Liver (tissue), 9 donors: ENCODE results near the gene SMPD3. TPM values are rescaled to one million over a fixed set of nuclear protein-coding genes. Genes with fewer than 3 reads are reported as not detected.
A peak's percentile ranks its signal among the peaks of the same experiment; 100 is the strongest.

ENCODE experiments used
- DNase-seq: peaks from one replicate; pipeline ENCODE4 v3.0.0-alpha.2; 2017; ENCODE audit warnings: low spot score
- H3K27ac ChIP-seq, 2 donors: one replicate each; pipeline ENCODE4 v1.7.0; 2013; ENCODE audit warnings: inconsistent platforms in 2 of 2, low read length in 2 of 2, control low read depth in 1 of 2, low read depth in 1 of 2, mild to moderate bottlenecking in 1 of 2
- H3K27me3 ChIP-seq, 4 donors: one replicate each; pipeline versions ENCODE4 v1.6.1 to v1.7.0; 2013; ENCODE audit warnings: low read length in 3 of 4, inconsistent platforms in 1 of 4, mild to moderate bottlenecking in 1 of 4, moderate library complexity in 1 of 4; ENCODE audit not compliant: control insufficient read depth in 4 of 4, insufficient read depth in 4 of 4
- H3K36me3 ChIP-seq, 4 donors: one replicate each; pipeline versions ENCODE4 v1.6.1 to v1.7.0; 2013; ENCODE audit warnings: low read length in 3 of 4, mild to moderate bottlenecking in 3 of 4, low read depth in 1 of 4, moderate library complexity in 1 of 4; ENCODE audit not compliant: control insufficient read depth in 4 of 4, insufficient read depth in 3 of 4
- H3K4me1 ChIP-seq, 4 donors: one replicate each; pipeline versions ENCODE4 v1.6.1 to v1.7.0; 2013; ENCODE audit warnings: low read length in 3 of 4, mild to moderate bottlenecking in 3 of 4, moderate library complexity in 1 of 4; ENCODE audit not compliant: control insufficient read depth in 4 of 4, insufficient read depth in 4 of 4
- H3K4me3 ChIP-seq, 3 donors: one replicate each; pipeline versions ENCODE4 v1.6.1 to v1.7.0; 2013; ENCODE audit warnings: low read length in 3 of 3, control low read depth in 1 of 3, low read depth in 1 of 3, mild to moderate bottlenecking in 1 of 3
- H3K9ac ChIP-seq, 2 donors: one replicate each; pipeline ENCODE4 v1.7.0; 2013; ENCODE audit warnings: low read length in 2 of 2, mild to moderate bottlenecking in 2 of 2, moderate library complexity in 2 of 2, control low read depth in 1 of 2, low read depth in 1 of 2
- H3K9me3 ChIP-seq, 4 donors: one replicate each; pipeline versions ENCODE4 v1.6.1 to v1.7.0; 2013; ENCODE audit warnings: low read length in 3 of 4; ENCODE audit not compliant: control insufficient read depth in 4 of 4
- EGR1 ChIP-seq, 2 donors: IDR thresholded peaks; 2 replicates each; pipeline ENCODE4 v1.6.1; 2016 to 2018; ENCODE audit warnings: antibody characterized with exemption in 2 of 2, low read depth in 2 of 2
- FOXA1 ChIP-seq: IDR thresholded peaks from 2 replicates; pipeline ENCODE4 v1.6.1; 2016; ENCODE audit warnings: antibody characterized with exemption
- HNF4G ChIP-seq: IDR thresholded peaks from 2 replicates; pipeline ENCODE4 v1.6.1; 2016; ENCODE audit warnings: antibody characterized with exemption
- JUND ChIP-seq, 2 donors: IDR thresholded peaks; 2 replicates each; pipeline ENCODE4 v1.6.1; 2016; ENCODE audit warnings: antibody characterized with exemption in 2 of 2
- NR2F2 ChIP-seq: IDR thresholded peaks from 2 replicates; pipeline ENCODE4 v1.6.1; 2016; ENCODE audit warnings: antibody characterized with exemption
- RAD21 ChIP-seq, 2 donors: IDR thresholded peaks; 2 replicates each; pipeline ENCODE4 v1.6.1; 2016; ENCODE audit warnings: antibody characterized with exemption in 2 of 2, mild to moderate bottlenecking in 2 of 2
- RXRA ChIP-seq, 2 donors: IDR thresholded peaks; 2 replicates each; pipeline ENCODE4 v1.6.1; 2017 to 2018; ENCODE audit warnings: antibody characterized with exemption in 2 of 2, mild to moderate bottlenecking in 1 of 2
- SP1 ChIP-seq: IDR thresholded peaks from 2 replicates; pipeline ENCODE4 v1.6.1; 2018; ENCODE audit warnings: antibody characterized with exemption, mild to moderate bottlenecking
- TAF1 ChIP-seq: conservative IDR thresholded peaks from 2 replicates; pipeline ENCODE4 v1.6.1; 2016; ENCODE audit warnings: antibody characterized with exemption, mild to moderate bottlenecking
- YY1 ChIP-seq: IDR thresholded peaks from 2 replicates; pipeline ENCODE4 v1.6.1; 2016; ENCODE audit warnings: antibody characterized with exemption, mild to moderate bottlenecking
- WGBS: extraction: QIAGEN DNeasy Blood & Tissue Kit; methylation state at CpG from one replicate; pipeline ENCODE4 v1.1.7; 2013; 5-methylcytosine and 5-hydroxymethylcytosine counted together
- polyA plus RNA-seq, 2 donors: library from polyadenylated mRNA; stranded (reverse) in 1 of 2; unstranded in 1 of 2; fragments of 200-250 nt in 1 of 2; fragments of >200 nt in 1 of 2; fragmentation: Nextera tagmentation in 1 of 2; extraction: Ambion mirVana in 1 of 2; gene quantifications; one replicate each; pipeline versions ENCODE4 v1.2.1 to v1.2.3, GENCODE V29; 2013 to 2015
- total RNA-seq, 2 donors: library from RNA; depleted of rRNA; stranded (reverse); fragments of >200 nt; gene quantifications; one replicate each; pipeline ENCODE4 v1.2.3, GENCODE V29; 2014
- TF ChIP-seq, protein P1 (sequence below): IDR thresholded peaks from 2 replicates; pipeline ENCODE4 v1.6.1; 2016; ENCODE audit warnings: antibody characterized with exemption
- TF ChIP-seq, protein P2 (sequence below): fragments of 150-350 bp; IDR thresholded peaks from 2 replicates; pipeline ENCODE4 v1.5.1; 2017; ENCODE audit warnings: improper control_type of control experiment, low read depth, low read length; ENCODE audit not compliant: missing input control
- TF ChIP-seq, protein P3 (sequence below): IDR thresholded peaks from 2 replicates; pipeline ENCODE4 v1.6.1; 2016; ENCODE audit warnings: antibody characterized with exemption
- donor health status: healthy.
- donor health status: healthy.
- donor health status: healthy.
- donor health status: healthy.
- donor health status: healthy.

The SMPD3 gene
- total and polyA plus RNA-seq, 4 donors: 0.33 to 10.6 (median 2.7) TPM

DNA sequence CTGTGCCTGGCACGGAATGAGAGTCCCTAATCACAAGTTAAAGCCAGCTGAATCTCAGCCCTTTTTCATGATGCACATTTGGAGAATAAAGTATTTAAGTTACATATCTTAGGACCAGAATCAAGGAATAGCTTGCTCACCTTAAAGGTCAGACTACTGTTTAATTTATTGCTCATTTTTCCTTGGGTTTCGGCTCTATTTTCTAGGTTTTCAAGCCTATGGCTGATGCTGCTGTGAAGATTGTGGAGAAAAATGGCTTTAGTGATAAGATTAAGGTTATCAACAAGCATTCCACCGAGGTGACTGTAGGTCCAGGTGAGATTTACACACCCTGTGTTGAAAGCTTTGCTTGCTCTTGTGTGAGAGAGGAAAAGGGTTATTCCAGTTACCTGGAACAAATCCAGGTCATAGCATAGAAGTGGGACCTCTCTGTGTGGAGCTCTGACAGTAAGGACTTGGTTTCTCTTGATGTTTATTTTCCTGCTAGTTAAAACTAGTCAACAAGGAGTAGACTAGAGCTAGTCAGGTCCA is 119.4 kb downstream of the SMPD3 start:
- DNase-seq: no peak
- H3K36me3 ChIP-seq: peaks cover 7 to 20% (median 14%) of the 10 kb centered on the region in 4 donors
- H3K4me3 ChIP-seq: no peak overlapping the region
- H3K4me1 ChIP-seq: peaks cover 0 to 27% (median 22%) of the 10 kb centered on the region in 4 donors
- no peak overlapping the region for H3K27ac ChIP-seq
- no peak for TF ChIP-seq SP1
- TF ChIP-seq, protein P1, sequence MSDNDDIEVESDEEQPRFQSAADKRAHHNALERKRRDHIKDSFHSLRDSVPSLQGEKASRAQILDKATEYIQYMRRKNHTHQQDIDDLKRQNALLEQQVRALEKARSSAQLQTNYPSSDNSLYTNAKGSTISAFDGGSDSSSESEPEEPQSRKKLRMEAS: no peak
- no peak for TF ChIP-seq NR2F2
- no peak for TF ChIP-seq FOXA1
- TF ChIP-seq HNF4G: no peak
- TF ChIP-seq, protein P2, sequence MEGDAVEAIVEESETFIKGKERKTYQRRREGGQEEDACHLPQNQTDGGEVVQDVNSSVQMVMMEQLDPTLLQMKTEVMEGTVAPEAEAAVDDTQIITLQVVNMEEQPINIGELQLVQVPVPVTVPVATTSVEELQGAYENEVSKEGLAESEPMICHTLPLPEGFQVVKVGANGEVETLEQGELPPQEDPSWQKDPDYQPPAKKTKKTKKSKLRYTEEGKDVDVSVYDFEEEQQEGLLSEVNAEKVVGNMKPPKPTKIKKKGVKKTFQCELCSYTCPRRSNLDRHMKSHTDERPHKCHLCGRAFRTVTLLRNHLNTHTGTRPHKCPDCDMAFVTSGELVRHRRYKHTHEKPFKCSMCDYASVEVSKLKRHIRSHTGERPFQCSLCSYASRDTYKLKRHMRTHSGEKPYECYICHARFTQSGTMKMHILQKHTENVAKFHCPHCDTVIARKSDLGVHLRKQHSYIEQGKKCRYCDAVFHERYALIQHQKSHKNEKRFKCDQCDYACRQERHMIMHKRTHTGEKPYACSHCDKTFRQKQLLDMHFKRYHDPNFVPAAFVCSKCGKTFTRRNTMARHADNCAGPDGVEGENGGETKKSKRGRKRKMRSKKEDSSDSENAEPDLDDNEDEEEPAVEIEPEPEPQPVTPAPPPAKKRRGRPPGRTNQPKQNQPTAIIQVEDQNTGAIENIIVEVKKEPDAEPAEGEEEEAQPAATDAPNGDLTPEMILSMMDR: no peak
- TF ChIP-seq RXRA (IDR thresholded peaks at IDR 0.05): no peak
- TF ChIP-seq, protein P3, sequence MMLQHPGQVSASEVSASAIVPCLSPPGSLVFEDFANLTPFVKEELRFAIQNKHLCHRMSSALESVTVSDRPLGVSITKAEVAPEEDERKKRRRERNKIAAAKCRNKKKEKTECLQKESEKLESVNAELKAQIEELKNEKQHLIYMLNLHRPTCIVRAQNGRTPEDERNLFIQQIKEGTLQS: no peak
- TF ChIP-seq YY1: no peak
- TF ChIP-seq EGR1 (IDR thresholded peaks at IDR 0.05; ENCODE audit: low read depth in 2 of 2): no peak
- no peaks in the 10 kb centered on the region for H3K9me3 ChIP-seq
- 36% methylated on average over 3 of the region's 3 CpGs for WGBS
- no peak overlapping the region for H3K9ac ChIP-seq
- no peaks in the 10 kb centered on the region for H3K27me3 ChIP-seq

DNA sequence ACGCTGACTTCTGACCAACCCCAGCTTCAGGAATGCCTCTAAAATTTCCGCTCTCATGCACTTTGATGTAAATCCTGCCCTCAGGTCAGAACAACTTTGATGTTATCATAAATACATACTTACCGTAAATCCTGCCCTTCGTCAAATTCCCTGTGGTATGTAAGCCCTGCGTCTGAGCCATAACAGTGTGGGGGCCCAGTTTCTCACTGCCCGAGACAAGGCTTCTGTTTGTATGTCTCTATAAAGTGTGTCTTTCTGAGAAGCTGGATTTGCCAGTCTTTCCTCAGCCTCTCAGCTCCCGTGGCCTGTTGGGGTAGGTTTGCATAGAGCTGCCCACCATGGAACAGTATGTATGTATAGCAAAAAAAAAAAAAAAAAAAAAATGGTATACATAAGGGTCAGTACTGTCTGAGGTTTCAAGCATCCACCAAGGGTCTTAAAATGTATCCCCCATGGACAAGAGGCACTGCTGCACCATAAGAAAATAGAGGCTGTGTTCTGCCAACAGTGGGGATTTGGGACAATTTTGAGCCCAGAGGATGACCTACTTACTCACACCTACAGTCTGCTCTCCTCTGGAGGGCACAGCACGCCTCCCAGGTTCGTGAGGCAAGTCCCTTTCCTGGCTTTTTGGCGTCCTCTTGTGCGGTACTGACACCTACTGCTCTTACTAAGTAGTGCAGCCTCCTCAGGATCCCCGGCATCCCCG is 120.0 kb downstream of the SMPD3 start:
- 43% methylated on average over 13 of the region's 13 CpGs for WGBS
- no peak overlapping the region for H3K27ac ChIP-seq
- H3K36me3 ChIP-seq: peaks cover 7 to 20% (median 14%) of the 10 kb centered on the region in 4 donors
- no peak for TF ChIP-seq NR2F2
- peak; percentile 97 to 98 for TF ChIP-seq RAD21 (IDR thresholded peaks at IDR 0.05)
- TF ChIP-seq, protein P2: peak; percentile 97
- TF ChIP-seq TAF1: no peak
- H3K9me3 ChIP-seq: no peaks in the 10 kb centered on the region
- peak; percentile 77 for DNase-seq
- H3K27me3 ChIP-seq: no peaks in the 10 kb centered on the region
- peaks cover 0 to 24% (median 19%) of the 10 kb centered on the region in 4 donors for H3K4me1 ChIP-seq
- H3K9ac ChIP-seq: no peak overlapping the region
- no peak overlapping the region for H3K4me3 ChIP-seq

DNA sequence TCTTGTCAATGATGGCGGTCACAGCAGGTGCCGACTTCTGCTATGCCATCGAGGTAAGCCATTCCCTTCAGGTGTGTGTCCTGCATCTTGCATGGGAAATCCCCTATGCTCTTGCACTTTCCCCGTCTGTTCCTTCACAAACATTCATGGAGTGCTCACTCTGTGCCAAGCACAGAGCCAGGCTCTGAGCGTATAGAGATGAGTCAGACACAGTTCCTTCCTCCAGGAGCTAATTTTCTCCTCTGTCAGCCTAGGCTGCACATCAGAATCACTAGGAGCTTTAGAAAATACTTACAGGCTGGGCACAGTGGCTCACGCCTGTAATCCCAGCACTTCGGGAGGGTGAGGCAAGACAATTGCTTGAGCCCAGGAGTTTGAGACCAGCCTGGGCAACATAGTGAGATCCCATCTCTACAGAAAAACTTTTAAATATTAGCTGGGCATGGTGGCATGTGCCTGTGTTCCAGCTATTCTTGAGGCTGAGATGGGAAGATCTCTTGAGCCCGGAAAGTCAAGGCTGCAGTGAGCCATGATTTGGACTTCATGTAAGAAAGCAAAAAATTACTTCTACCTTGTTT is 123.4 kb downstream of the SMPD3 start:
- H3K27ac ChIP-seq: no peak overlapping the region
- H3K9ac ChIP-seq: no peak overlapping the region
- H3K27me3 ChIP-seq: no peaks in the 10 kb centered on the region
- 96% methylated on average over 8 of the region's 8 CpGs for WGBS
- no peak for TF ChIP-seq JUND (IDR thresholded peaks at IDR 0.05)
- TF ChIP-seq TAF1: no peak
- TF ChIP-seq EGR1 (IDR thresholded peaks at IDR 0.05; ENCODE audit: low read depth in 2 of 2): no peak
- no peak for TF ChIP-seq HNF4G
- TF ChIP-seq, protein P3: no peak
- TF ChIP-seq YY1: no peak
- no peak for TF ChIP-seq NR2F2
- H3K36me3 ChIP-seq: peaks cover 7 to 28% (median 19%) of the 10 kb centered on the region in 4 donors
- H3K4me1 ChIP-seq: peaks cover 0 to 5% (median 2%) of the 10 kb centered on the region in 4 donors
- DNase-seq: no peak
- H3K4me3 ChIP-seq: no peak overlapping the region
- H3K9me3 ChIP-seq: no peaks in the 10 kb centered on the region
